GM12892 (cell line): ENCODE data around the gene PUS10.

Experiments used
- POLR2A ChIP-seq: IDR thresholded peaks from 2 replicates; pipeline ENCODE4 v1.6.1; 2011; ENCODE audit warnings: low read depth, low read length, control low read depth
- POLR2AphosphoS5 ChIP-seq: IDR thresholded peaks from 2 replicates; pipeline ENCODE4 v1.6.1; 2011; ENCODE audit warnings: low read depth, low read length, control low read depth

DNA sequence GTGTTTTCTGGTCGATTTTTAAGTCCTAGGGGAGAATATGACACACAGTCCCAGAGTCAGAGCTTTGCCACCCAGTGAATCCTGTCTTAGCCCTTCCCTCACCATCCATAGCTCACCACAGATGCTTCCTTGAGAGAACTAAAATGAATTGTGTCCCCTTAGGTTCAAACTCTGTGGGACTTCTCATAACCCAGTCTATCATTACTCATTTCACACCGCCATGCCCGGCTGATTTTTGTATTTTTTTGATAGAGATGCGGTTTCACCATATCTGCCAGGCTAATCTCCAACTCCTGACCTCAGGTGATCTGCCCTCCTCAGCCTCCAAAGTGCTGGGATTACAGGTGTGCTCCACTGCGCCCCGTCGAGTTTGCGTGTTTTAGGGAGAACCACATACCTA is 69.9 kb downstream of the PUS10 start:
- TF ChIP-seq POLR2A (no peak), POLR2AphosphoS5 (no peak)
